Thyroid gland (tissue), 4 donors: ENCODE measurements around the gene STIM2.

Source experiments
- CTCF ChIP-seq, 6 experiments: fragments of 200-600 bp in 3 of 6; fragments of 450-650 bp in 3 of 6; sonication (generic) in 3 of 6; IDR thresholded peaks; one replicate each; pipeline ENCODE4 v1.5.1; 2016 to 2019; ENCODE audit warnings: antibody characterized with exemption in 6 of 6, mild to moderate bottlenecking in 2 of 6, inconsistent platforms in 1 of 6, moderate library complexity in 1 of 6
- POLR2A ChIP-seq, 2 donors: fragments of 450-650 bp; IDR thresholded peaks; one replicate each; pipeline ENCODE4 v1.6.1; 2017; ENCODE audit warnings: antibody characterized with exemption in 2 of 2, mild to moderate bottlenecking in 2 of 2, moderate library complexity in 1 of 2

DNA sequence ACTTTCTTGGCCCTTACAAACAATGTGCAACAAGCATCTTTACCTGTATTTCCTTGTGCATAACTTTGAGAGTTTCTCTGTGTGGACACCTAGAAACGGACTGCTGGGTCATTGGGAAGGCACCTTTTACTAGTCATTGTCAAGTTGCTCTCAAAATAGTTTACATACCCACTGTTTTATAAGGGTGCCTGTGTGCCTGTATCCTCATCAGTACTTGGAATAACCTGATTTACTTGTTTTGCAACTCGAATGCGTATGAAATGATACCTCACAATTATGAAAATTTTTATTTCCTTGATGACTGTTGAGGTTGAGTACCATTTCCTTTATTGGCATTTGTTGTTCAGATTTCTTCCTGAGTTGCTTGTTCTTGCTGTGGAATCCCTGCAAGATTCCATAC is 150.8 kb downstream of the STIM2 start:
- TF ChIP-seq CTCF (IDR thresholded peaks at IDR 0.05) (no peak), POLR2A (IDR thresholded peaks at IDR 0.05) (no peak)
